ENCODE data around the gene TSBP1.

Gene TSBP1

DNA sequence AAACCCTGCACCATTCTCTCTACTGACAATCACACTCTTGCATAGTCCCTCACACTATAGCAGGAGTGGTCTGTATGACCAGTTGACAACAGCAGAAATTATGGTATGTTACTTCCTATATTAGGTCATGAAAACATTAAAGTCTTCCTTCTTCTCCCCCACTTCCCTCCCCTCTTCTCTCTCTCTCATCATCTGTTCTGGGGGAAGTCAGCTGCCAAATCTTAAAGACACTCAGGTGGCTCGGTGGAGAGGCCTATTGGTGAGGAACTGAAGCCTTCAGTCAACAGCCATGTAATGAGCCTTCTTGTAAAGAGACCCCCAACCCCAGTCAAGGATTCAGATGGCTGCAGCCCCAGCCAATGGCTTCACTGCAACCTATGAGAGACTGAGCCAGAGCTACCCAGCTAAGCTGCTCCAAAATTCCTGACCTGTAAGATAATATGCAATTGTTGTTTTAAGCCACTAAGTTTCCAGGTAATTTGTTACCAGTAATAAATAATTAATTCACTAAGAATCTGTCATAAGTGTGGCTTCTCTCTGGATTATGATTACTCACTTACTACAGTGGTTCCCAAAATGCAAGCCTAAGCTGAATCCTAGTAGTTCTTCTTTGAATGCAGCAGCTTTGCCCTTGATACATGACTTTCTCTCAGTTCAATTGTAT, 11.2 kb upstream of the TSBP1 start:
- TF ChIP-seq, protein P1, sequence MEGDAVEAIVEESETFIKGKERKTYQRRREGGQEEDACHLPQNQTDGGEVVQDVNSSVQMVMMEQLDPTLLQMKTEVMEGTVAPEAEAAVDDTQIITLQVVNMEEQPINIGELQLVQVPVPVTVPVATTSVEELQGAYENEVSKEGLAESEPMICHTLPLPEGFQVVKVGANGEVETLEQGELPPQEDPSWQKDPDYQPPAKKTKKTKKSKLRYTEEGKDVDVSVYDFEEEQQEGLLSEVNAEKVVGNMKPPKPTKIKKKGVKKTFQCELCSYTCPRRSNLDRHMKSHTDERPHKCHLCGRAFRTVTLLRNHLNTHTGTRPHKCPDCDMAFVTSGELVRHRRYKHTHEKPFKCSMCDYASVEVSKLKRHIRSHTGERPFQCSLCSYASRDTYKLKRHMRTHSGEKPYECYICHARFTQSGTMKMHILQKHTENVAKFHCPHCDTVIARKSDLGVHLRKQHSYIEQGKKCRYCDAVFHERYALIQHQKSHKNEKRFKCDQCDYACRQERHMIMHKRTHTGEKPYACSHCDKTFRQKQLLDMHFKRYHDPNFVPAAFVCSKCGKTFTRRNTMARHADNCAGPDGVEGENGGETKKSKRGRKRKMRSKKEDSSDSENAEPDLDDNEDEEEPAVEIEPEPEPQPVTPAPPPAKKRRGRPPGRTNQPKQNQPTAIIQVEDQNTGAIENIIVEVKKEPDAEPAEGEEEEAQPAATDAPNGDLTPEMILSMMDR (IDR thresholded peaks at IDR 0.05): no peak
- Histone ChIP-seq H3K4me3 (ENCODE audit: low read depth, low read length) (no peak overlapping the region), H3K4me2 (ENCODE audit: low read length) (no peak overlapping the region), H3K27ac (no peak overlapping the region), H2AFZ (no peak overlapping the region), H3K9ac (no peak overlapping the region), H3K27me3 (ENCODE audit: control insufficient read depth, insufficient read depth, low read length) (no peaks in the 10 kb centered on the region), H3K36me3 (ENCODE audit: control insufficient read depth, insufficient read depth, low read length) (no peaks in the 10 kb centered on the region), H3K79me2 (no peaks in the 10 kb centered on the region), H3K4me1 (no peaks in the 10 kb centered on the region), H3K9me3 (ENCODE audit: control insufficient read depth, low read length) (no peaks in the 10 kb centered on the region)

- Histone ChIP-seq H2AFZ (no peak overlapping the region), H3K36me3 (ENCODE audit: control insufficient read depth, insufficient read depth, low read length) (no peaks in the 10 kb centered on the region), H3K27me3 (ENCODE audit: control insufficient read depth, insufficient read depth, low read length) (no peaks in the 10 kb centered on the region), H3K79me2 (no peaks in the 10 kb centered on the region), H3K4me1 (no peaks in the 10 kb centered on the region), H3K4me3 (ENCODE audit: low read depth, low read length) (no peak overlapping the region), H3K9me3 (ENCODE audit: control insufficient read depth, low read length) (no peaks in the 10 kb centered on the region), H3K27ac (no peak overlapping the region), H3K9ac (no peak overlapping the region), H3K4me2 (ENCODE audit: low read length) (no peak overlapping the region)
- TF ChIP-seq, protein P1 (IDR thresholded peaks at IDR 0.05): no peak
Observed at GRCh38 chr6:32379545-32379944, 7.8 kb upstream of the TSBP1 start.

GRCh38 chr6:32375739-32376529, 4.2 kb upstream of the TSBP1 start:
- Histone ChIP-seq H3K4me3 (ENCODE audit: low read depth, low read length) (no peak overlapping the region), H3K9me3 (ENCODE audit: control insufficient read depth, low read length) (no peaks in the 10 kb centered on the region), H3K4me1 (no peaks in the 10 kb centered on the region), H3K27ac (no peak overlapping the region), H3K79me2 (no peaks in the 10 kb centered on the region), H3K9ac (no peak overlapping the region), H2AFZ (no peak overlapping the region), H3K27me3 (ENCODE audit: control insufficient read depth, insufficient read depth, low read length) (no peaks in the 10 kb centered on the region), H3K36me3 (ENCODE audit: control insufficient read depth, insufficient read depth, low read length) (no peaks in the 10 kb centered on the region), H3K4me2 (ENCODE audit: low read length) (no peak overlapping the region)
- TF ChIP-seq, protein P1 (IDR thresholded peaks at IDR 0.05): no peak

DNA sequence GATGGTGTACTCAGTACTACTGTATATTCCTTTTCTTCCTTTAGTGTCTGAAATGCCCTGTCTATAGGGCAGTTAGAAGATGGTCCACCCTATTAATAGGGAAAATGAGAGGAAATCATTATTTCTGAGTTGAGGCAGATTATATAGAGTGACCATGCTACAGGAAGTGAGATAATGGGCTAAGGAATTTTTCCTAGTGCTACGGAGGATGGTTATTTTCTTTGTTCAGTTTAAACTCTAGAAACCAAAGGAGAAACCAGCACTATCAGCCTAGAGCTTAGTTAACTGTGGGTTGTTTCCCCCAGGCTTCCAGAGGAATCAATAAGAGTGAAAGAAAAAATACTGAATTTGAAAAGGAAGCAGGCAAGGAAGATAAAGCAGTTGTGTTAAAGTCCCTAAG, 474 bp downstream of the TSBP1 start:
- Histone ChIP-seq H3K9ac (no peak overlapping the region), H3K4me3 (ENCODE audit: low read depth, low read length) (no peak overlapping the region), H3K4me1 (no peaks in the 10 kb centered on the region), H3K9me3 (ENCODE audit: control insufficient read depth, low read length) (no peaks in the 10 kb centered on the region), H2AFZ (no peak overlapping the region), H3K4me2 (ENCODE audit: low read length) (no peak overlapping the region), H3K79me2 (no peaks in the 10 kb centered on the region), H3K36me3 (ENCODE audit: control insufficient read depth, insufficient read depth, low read length) (no peaks in the 10 kb centered on the region), H3K27ac (no peak overlapping the region), H3K27me3 (ENCODE audit: control insufficient read depth, insufficient read depth, low read length) (no peaks in the 10 kb centered on the region)
- TF ChIP-seq, protein P1 (IDR thresholded peaks at IDR 0.05): no peak

Measured in parathyroid adenoma (tissue), 2 donors.